Caco-2 (cell line): ENCODE data around the gene THBD. TPM values are rescaled to one million over a fixed set of nuclear protein-coding genes. Genes with fewer than 3 reads are reported as not detected.

Source experiments
- BruUV-seq: library from RNA; stranded (reverse); fragments of 400-500 nt; replicated peaks from 2 replicates; lab custom pipeline; 2021; lab: Mats Ljungman, UMichigan
- CTCF ChIA-PET: fragments of 300-600 bp; sonication (Branson Sonifier 250); formaldehyde crosslinking; loops from one replicate; lab custom pipeline; 2022; ENCODE audit warnings: antibody characterized with exemption; lab: Charles Lee
- POLR2A ChIA-PET: fragments of 300-600 bp; sonication (Branson Sonifier 250); formaldehyde crosslinking; loops from one replicate; lab custom pipeline; 2022; ENCODE audit warnings: antibody characterized with exemption; lab: Charles Lee
- DNase-seq, 2 experiments: peaks; one replicate each; pipeline versions ENCODE4 v3.0.0 to v3.0.0-alpha.2; 2020 to 2022
- H3K27me3 ChIP-seq: replicated peaks from 2 replicates; pipeline ENCODE4 v1.6.0; 2011; ENCODE audit warnings: low read length; ENCODE audit not compliant: control insufficient read depth, insufficient read depth
- H3K36me3 ChIP-seq: 2 replicates; pipeline ENCODE4 v1.5.1; 2011; ENCODE audit warnings: low read length; ENCODE audit not compliant: control insufficient read depth, insufficient read depth
- H3K4me1 ChIP-seq: fragments of 250-450 bp; sonication (Bioruptor Pico); 2 replicates; pipeline ENCODE4 v1.5.1; 2020; ENCODE audit warnings: mild to moderate bottlenecking
- H3K4me3 ChIP-seq: 2 replicates; pipeline ENCODE4 v1.5.1; 2011; ENCODE audit warnings: low read depth, mild to moderate bottlenecking, control low read depth, low read length
- H3K9me3 ChIP-seq: fragments of 250-450 bp; sonication (Bioruptor Pico); 2 replicates; pipeline ENCODE4 v1.5.1; 2020; ENCODE audit warnings: mild to moderate bottlenecking, moderate library complexity
- H3K27ac Mint-ChIP-seq: one replicate; pipeline ENCODE4 v1.8.0; 2022; ENCODE audit warnings: mixed read lengths; ENCODE audit not compliant: unreplicated experiment
- H3K27me3 Mint-ChIP-seq: one replicate; pipeline ENCODE4 v1.8.0; 2022; ENCODE audit warnings: mixed read lengths; ENCODE audit not compliant: insufficient read depth, unreplicated experiment
- H3K36me3 Mint-ChIP-seq: one replicate; pipeline ENCODE4 v1.8.0; 2022; ENCODE audit warnings: mild to moderate bottlenecking, mixed read lengths; ENCODE audit not compliant: insufficient read depth, unreplicated experiment
- H3K4me1 Mint-ChIP-seq: one replicate; pipeline ENCODE4 v1.8.0; 2022; ENCODE audit warnings: low read depth, mixed read lengths; ENCODE audit not compliant: unreplicated experiment
- H3K4me3 Mint-ChIP-seq: one replicate; pipeline ENCODE4 v1.8.0; 2022; ENCODE audit warnings: mild to moderate bottlenecking, moderate library complexity, mixed read lengths; ENCODE audit not compliant: unreplicated experiment
- H3K9me3 Mint-ChIP-seq: one replicate; pipeline ENCODE4 v1.8.0; 2022; ENCODE audit warnings: mixed read lengths; ENCODE audit not compliant: unreplicated experiment
- CTCF ChIP-seq, 2 experiments: fragments of 200-600 bp in 1 of 2; IDR thresholded peaks; 1 replicate in 1 of 2; 2 replicates in 1 of 2; pipeline versions ENCODE4 v1.5.1 to v1.8.0; 2011 to 2022; ENCODE audit warnings: antibody characterized with exemption in 1 of 2, control low read depth in 1 of 2, inconsistent platforms in 1 of 2, low read depth in 1 of 2, low read length in 1 of 2, mild to moderate bottlenecking in 1 of 2, moderate library complexity in 1 of 2; ENCODE audit not compliant: insufficient read depth in 1 of 2, severe bottlenecking in 1 of 2, unreplicated experiment in 1 of 2
- intact Hi-C: fragments of 100-400 bp; cut with micrococcal nuclease; formaldehyde crosslinking; loops from one replicate; pipeline ENCODE4 v1.10.0; 2022; ENCODE audit not compliant: unreplicated experiment
- total RNA-seq: library from RNA; stranded (reverse); gene quantifications from 2 replicates; pipeline ENCODE4 v1.2.3, GENCODE V29; 2022

THBD gene
- total RNA-seq, 1 experiment from 2014 or later: 0.77 TPM

- Mint-ChIP-seq H3K27ac (no peak overlapping the region), H3K4me1 (no peaks in the 10 kb centered on the region), H3K36me3 (no peaks in the 10 kb centered on the region), H3K9me3 (no peaks in the 10 kb centered on the region), H3K27me3 (no peaks in the 10 kb centered on the region), H3K4me3 (no peak overlapping the region)
- H3K27me3 ChIP-seq: no peaks in the 10 kb centered on the region
- no TSS peak for BruUV-seq
- H3K36me3 ChIP-seq: no peaks in the 10 kb centered on the region
- DNase-seq: no peak
- no peak for TF ChIP-seq CTCF (IDR thresholded peaks at IDR 0.05; ENCODE audit: insufficient read depth in 1 of 2, low read depth in 1 of 2, low read length in 1 of 2, severe bottlenecking in 1 of 2, unreplicated experiment in 1 of 2)
- no peak overlapping the region for H3K4me3 ChIP-seq
- no peaks in the 10 kb centered on the region for H3K9me3 ChIP-seq
- ChIA-PET POLR2A (no interaction called here), CTCF (no interaction called here)
- intact Hi-C loops: no loop called here
- H3K4me1 ChIP-seq: no peaks in the 10 kb centered on the region
Observed at GRCh38 chr20:23003077-23003635, 46.3 kb downstream of the THBD start.

- BruUV-seq: no TSS peak
- Histone ChIP-seq H3K27me3 (no peaks in the 10 kb centered on the region), H3K4me3 (no peak overlapping the region), H3K9me3 (no peaks in the 10 kb centered on the region), H3K4me1 (no peaks in the 10 kb centered on the region), H3K36me3 (no peaks in the 10 kb centered on the region)
- no peaks in the 10 kb centered on the region for H3K27me3 Mint-ChIP-seq
- POLR2A ChIA-PET: no interaction called here
- no peaks in the 10 kb centered on the region for H3K4me1 Mint-ChIP-seq
- H3K9me3 Mint-ChIP-seq: no peaks in the 10 kb centered on the region
- intact Hi-C loops: no loop called here
- DNase-seq: no peak
- H3K4me3 Mint-ChIP-seq: no peak overlapping the region
- no peak for TF ChIP-seq CTCF (IDR thresholded peaks at IDR 0.05; ENCODE audit: insufficient read depth in 1 of 2, low read depth in 1 of 2, low read length in 1 of 2, severe bottlenecking in 1 of 2, unreplicated experiment in 1 of 2)
- CTCF ChIA-PET: no interaction called here
- H3K27ac Mint-ChIP-seq: no peak overlapping the region
- no peaks in the 10 kb centered on the region for H3K36me3 Mint-ChIP-seq
Observed at GRCh38 chr20:23002276-23002675, 47.2 kb downstream of the THBD start.

GRCh38 chr20:23000232-23000947 is 49.1 kb downstream of the THBD start:
- CTCF ChIA-PET: no interaction called here
- no TSS peak for BruUV-seq

More at GRCh38 chr20:23000232-23000947, 49.1 kb downstream of the THBD start:
- no peak for TF ChIP-seq CTCF (IDR thresholded peaks at IDR 0.05; ENCODE audit: insufficient read depth in 1 of 2, low read depth in 1 of 2, low read length in 1 of 2, severe bottlenecking in 1 of 2, unreplicated experiment in 1 of 2)
- no peak overlapping the region for H3K27ac Mint-ChIP-seq
- Histone ChIP-seq H3K4me1 (no peaks in the 10 kb centered on the region), H3K27me3 (no peaks in the 10 kb centered on the region), H3K9me3 (no peaks in the 10 kb centered on the region), H3K36me3 (no peaks in the 10 kb centered on the region), H3K4me3 (no peak overlapping the region)
- no peaks in the 10 kb centered on the region for H3K9me3 Mint-ChIP-seq
- POLR2A ChIA-PET: no interaction called here
- H3K4me1 Mint-ChIP-seq: no peaks in the 10 kb centered on the region
- intact Hi-C loops: no loop called here
- H3K4me3 Mint-ChIP-seq: no peak overlapping the region
- no peak for DNase-seq
- no peaks in the 10 kb centered on the region for H3K36me3 Mint-ChIP-seq
- no peaks in the 10 kb centered on the region for H3K27me3 Mint-ChIP-seq
